ENCODE measurements around the gene ICAM5. TPM values are rescaled to one million over a fixed set of nuclear protein-coding genes. Genes with fewer than 3 reads are reported as not detected.
A peak's percentile ranks its signal among the peaks of the same experiment; 100 is the strongest.

Gene ICAM5
- total RNA-seq, 1 experiment from 2014 or later = 1.6 TPM

GRCh38 chr19:10289167-10289835 is 451 bp upstream of the ICAM5 start:
- Histone ChIP-seq H2BK15ac (ENCODE audit: low read depth, low read length) (no peak overlapping the region), H3K4me2 (ENCODE audit: insufficient read depth, insufficient read length, low read length) (peak overlapping the region; percentile 92), H2BK12ac (ENCODE audit: insufficient read length, low read depth, low read length) (no peak overlapping the region), H3K4me1 (ENCODE audit: insufficient read depth, low read length) (no peaks in the 10 kb centered on the region; the same call in 1 of the 2 replicates), H4K91ac (ENCODE audit: insufficient read length, low read depth, low read length) (no peak overlapping the region), H3K23ac (ENCODE audit: insufficient read length, low read depth, low read length) (no peak overlapping the region), H2AK5ac (ENCODE audit: insufficient read length, low read length) (no peak overlapping the region), H2BK5ac (ENCODE audit: insufficient read length, low read length) (no peak overlapping the region), H3K9ac (ENCODE audit: extremely low read depth, insufficient read length, low read length) (no peak overlapping the region), H3K18ac (ENCODE audit: insufficient read length, low read depth, low read length) (no peak overlapping the region), H3K56ac (ENCODE audit: insufficient read length, low read depth, low read length) (no peak overlapping the region), H3K27ac (ENCODE audit: insufficient read length, low read depth, low read length) (no peak overlapping the region), H3K9me3 (ENCODE audit: control insufficient read depth, low read depth, low read length) (no peaks in the 10 kb centered on the region), H4K5ac (ENCODE audit: insufficient read length, low read depth, low read length) (no peak overlapping the region), H3K27me3 (ENCODE audit: insufficient read depth, low read length) (peaks cover 50% of the 10 kb centered on the region), H3K4ac (ENCODE audit: low read depth, low read length) (no peak overlapping the region), H3K79me2 (ENCODE audit: insufficient read depth, low read length) (no peaks in the 10 kb centered on the region), H3K23me2 (ENCODE audit: insufficient read length, low read depth, low read length, poor library complexity, severe bottlenecking) (peaks cover 34% of the 10 kb centered on the region), H3K14ac (ENCODE audit: insufficient read depth, low read length) (no peak overlapping the region), H4K8ac (replicated peaks; ENCODE audit: insufficient read length, low read depth, low read length) (no peak overlapping the region), H3T11ph (ENCODE audit: low read length) (no peak overlapping the region), H4K20me1 (ENCODE audit: control insufficient read depth, insufficient read depth, insufficient read length) (no peaks in the 10 kb centered on the region), H2BK120ac (ENCODE audit: low read depth, low read length, poor library complexity, severe bottlenecking) (no peak overlapping the region), H2AFZ (ENCODE audit: low read length) (no peak overlapping the region), H3K79me1 (ENCODE audit: insufficient read depth, low read depth, low read length, poor library complexity, severe bottlenecking) (no peaks in the 10 kb centered on the region), H2BK20ac (ENCODE audit: low read depth, low read length, poor library complexity, severe bottlenecking) (no peak overlapping the region)
- DNase-seq = peak; percentile 85
- Mint-ChIP-seq H3K27ac (no peak overlapping the region), H3K27me3 (ENCODE audit: low read depth) (peaks cover 93% of the 10 kb centered on the region), H3K9me3 (peaks cover 0 to 5% of the 10 kb centered on the region in 2 experiments; a peak in 3 of 5 replicates), H3K4me1 (peaks cover 11 to 41% of the 10 kb centered on the region in 2 experiments), H3K4me3 (peak overlapping the region; percentile 59 to 92), H3K36me3 (ENCODE audit: insufficient read depth in 1 of 3, low read depth in 3 of 3) (peaks cover 0 to 7% (median 0%) of the 10 kb centered on the region in 3 experiments; a peak in 4 of 7 replicates)
- WGBS (ENCODE audit: extremely low coverage, insufficient read length, low lambda C conversion rate) = no CpG with 5 or more reads among the region's 50 CpGs
- TF ChIP-seq, protein P1, sequence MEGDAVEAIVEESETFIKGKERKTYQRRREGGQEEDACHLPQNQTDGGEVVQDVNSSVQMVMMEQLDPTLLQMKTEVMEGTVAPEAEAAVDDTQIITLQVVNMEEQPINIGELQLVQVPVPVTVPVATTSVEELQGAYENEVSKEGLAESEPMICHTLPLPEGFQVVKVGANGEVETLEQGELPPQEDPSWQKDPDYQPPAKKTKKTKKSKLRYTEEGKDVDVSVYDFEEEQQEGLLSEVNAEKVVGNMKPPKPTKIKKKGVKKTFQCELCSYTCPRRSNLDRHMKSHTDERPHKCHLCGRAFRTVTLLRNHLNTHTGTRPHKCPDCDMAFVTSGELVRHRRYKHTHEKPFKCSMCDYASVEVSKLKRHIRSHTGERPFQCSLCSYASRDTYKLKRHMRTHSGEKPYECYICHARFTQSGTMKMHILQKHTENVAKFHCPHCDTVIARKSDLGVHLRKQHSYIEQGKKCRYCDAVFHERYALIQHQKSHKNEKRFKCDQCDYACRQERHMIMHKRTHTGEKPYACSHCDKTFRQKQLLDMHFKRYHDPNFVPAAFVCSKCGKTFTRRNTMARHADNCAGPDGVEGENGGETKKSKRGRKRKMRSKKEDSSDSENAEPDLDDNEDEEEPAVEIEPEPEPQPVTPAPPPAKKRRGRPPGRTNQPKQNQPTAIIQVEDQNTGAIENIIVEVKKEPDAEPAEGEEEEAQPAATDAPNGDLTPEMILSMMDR (conservative IDR thresholded peaks at IDR 0.05) = no peak
